HG03442 (cell line): ENCODE measurements around the gene GPR82.
"Not testable (repeated sequence)": the region's sequence is repeated elsewhere in the genome, so short reads cannot be mapped to it uniquely, and the experiment has no call there.

Source experiments
- ATAC-seq: cut with Tn5 transposase; IDR thresholded peaks from one replicate; pipeline ENCODE4 v1.9.1; 2021; ENCODE audit warnings: mild to moderate bottlenecking, moderate library complexity; ENCODE audit not compliant: unreplicated experiment

Gene GPR82

GRCh38 chrX:41723826-41724225 lies at the start of gene GPR82:
Gene GPR82, plus strand, starts transcription at chrX:41724181. Its CDS starts 2,846 bp downstream, at chrX:41727027.
- no peak for ATAC-seq

- not testable (repeated sequence) for ATAC-seq
Measured at GRCh38 chrX:41676361-41676760, 47.6 kb upstream of the GPR82 start.

GRCh38 chrX:41677183-41678060 lies 46.6 kb upstream of the GPR82 start:
- ATAC-seq = no peak

GRCh38 chrX:41684138-41684537 lies 39.8 kb upstream of the GPR82 start:
- no peak for ATAC-seq

- no peak for ATAC-seq
Measured at GRCh38 chrX:41684940-41685339, 39.0 kb upstream of the GPR82 start.

GRCh38 chrX:41686788-41687187 lies 37.2 kb upstream of the GPR82 start:
- ATAC-seq = no peak

GRCh38 chrX:41688156-41688555 lies 35.8 kb upstream of the GPR82 start:
- ATAC-seq = no peak

- ATAC-seq = no peak
Measured at GRCh38 chrX:41688835-41689234, 35.1 kb upstream of the GPR82 start, which contains the start of gene GPR34. Gene GPR34, plus strand, starts transcription at chrX:41688973. Its CDS starts 6,661 bp downstream, at chrX:41695634.

GRCh38 chrX:41689711-41690110 lies 34.3 kb upstream of the GPR82 start:
- no peak for ATAC-seq

GRCh38 chrX:41692162-41692749 lies 31.7 kb upstream of the GPR82 start:
- no peak for ATAC-seq

- no peak for ATAC-seq
Measured at GRCh38 chrX:41693024-41693423, 31.0 kb upstream of the GPR82 start.

GRCh38 chrX:41695426-41695825 lies 28.6 kb upstream of the GPR82 start:
- ATAC-seq = no peak

GRCh38 chrX:41703574-41704029 lies 20.4 kb upstream of the GPR82 start:
- ATAC-seq = no peak

GRCh38 chrX:41705042-41705441 lies 18.9 kb upstream of the GPR82 start:
- ATAC-seq = no peak

GRCh38 chrX:41705680-41706374 lies 18.2 kb upstream of the GPR82 start:
- peak; percentile 91 for ATAC-seq

GRCh38 chrX:41707218-41707617 lies 16.8 kb upstream of the GPR82 start:
- no peak for ATAC-seq

- no peak for ATAC-seq
Measured at GRCh38 chrX:41708486-41708885, 15.5 kb upstream of the GPR82 start.

- no peak for ATAC-seq
Measured at GRCh38 chrX:41711021-41711667, 12.8 kb upstream of the GPR82 start.

- ATAC-seq = no peak
Measured at GRCh38 chrX:41716222-41716621, 7.8 kb upstream of the GPR82 start.

- no peak for ATAC-seq
Measured at GRCh38 chrX:41716767-41717473, 7.1 kb upstream of the GPR82 start.
